Cardiac muscle cell (in vitro differentiated cells and primary cell): ENCODE data around the gene OLFML2A. TPM values are rescaled to one million over a fixed set of nuclear protein-coding genes. Genes with fewer than 3 reads are reported as not detected.

Source experiments
- DNase-seq, 2 donors: peaks; one replicate each; pipeline versions ENCODE4 v3.0.0 to v3.0.0-alpha.2; 2010 to 2017; ENCODE audit warnings: low read depth in 1 of 2, low spot score in 1 of 2
- H3K27ac ChIP-seq: fragments of 200-600 bp; sonication (generic); 2 replicates; pipeline ENCODE4 v1.5.1; 2016
- H3K27me3 ChIP-seq: fragments of 200-600 bp; sonication (generic); 2 replicates; pipeline ENCODE4 v1.6.0; 2016; ENCODE audit warnings: control low read depth
- H3K36me3 ChIP-seq: fragments of 200-600 bp; sonication (generic); 2 replicates; pipeline ENCODE4 v1.5.1; 2016; ENCODE audit warnings: control low read depth
- H3K4me1 ChIP-seq: fragments of 200-600 bp; sonication (generic); 2 replicates; pipeline ENCODE4 v1.8.1; 2017; ENCODE audit warnings: low read depth, mild to moderate bottlenecking, mixed run types
- H3K4me3 ChIP-seq: fragments of 200-600 bp; sonication (generic); 2 replicates; pipeline ENCODE4 v1.5.1; 2016; ENCODE audit warnings: mild to moderate bottlenecking
- H3K9me3 ChIP-seq: fragments of 200-600 bp; sonication (generic); 2 replicates; pipeline ENCODE4 v1.5.1; 2017; ENCODE audit warnings: low read depth, mild to moderate bottlenecking, control low read depth
- polyA plus RNA-seq: library from polyadenylated mRNA; unstranded; fragments of >200 nt; fragmentation: Nextera tagmentation; extraction: Ambion mirVana; gene quantifications from 2 replicates; pipeline ENCODE4 v1.2.1, GENCODE V29; 2016
- total RNA-seq: library from RNA; depleted of rRNA; stranded (reverse); fragments of >200 nt; gene quantifications from 2 replicates; pipeline ENCODE4 v1.2.3, GENCODE V29; 2016
- TF ChIP-seq, protein P1 (sequence below): IDR thresholded peaks from 2 replicates; pipeline ENCODE4 v1.5.1; 2012; ENCODE audit warnings: low read depth, mild to moderate bottlenecking, low read length

The OLFML2A gene
- total and polyA plus RNA-seq, 2 experiments from 2014 or later: 3.4 to 10.7 TPM

DNA sequence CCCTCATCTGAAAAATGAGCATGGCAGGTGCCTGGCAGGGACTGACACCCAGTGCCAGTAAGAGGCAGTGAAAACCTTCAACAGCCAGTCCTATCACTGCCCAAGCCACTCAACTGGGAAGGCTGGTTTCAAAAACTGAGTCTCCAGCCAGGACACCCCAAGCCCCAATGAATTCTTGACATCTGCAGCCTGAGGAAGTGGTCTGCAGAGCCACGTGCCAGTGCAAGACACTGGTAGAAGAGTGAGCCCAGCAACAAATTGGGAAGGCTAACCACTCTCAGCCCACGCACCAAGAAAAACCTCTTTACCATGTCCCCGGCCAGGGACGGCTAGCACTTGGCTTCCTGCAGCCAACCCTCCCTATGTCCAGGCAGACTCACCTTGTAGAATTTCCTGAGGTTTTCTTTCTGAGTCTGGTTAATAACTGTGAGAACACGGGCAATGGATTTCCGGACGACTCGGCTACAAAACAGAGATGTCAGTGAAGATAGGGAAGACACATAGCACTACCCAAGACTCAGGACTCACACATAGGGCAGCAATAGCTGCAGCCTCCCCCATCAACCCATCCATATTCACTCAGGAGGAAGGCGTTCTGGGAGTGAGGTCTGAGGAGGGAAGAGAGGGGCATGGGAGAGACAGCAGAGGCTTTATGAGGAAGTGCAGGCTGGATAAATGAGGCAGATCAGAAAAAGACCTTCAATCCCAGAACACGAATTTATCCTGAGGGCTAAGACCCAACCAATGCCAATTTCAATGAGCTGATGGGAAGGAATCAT, 83.1 kb downstream of the OLFML2A start:
- Histone ChIP-seq H3K27me3 (no peaks in the 10 kb centered on the region), H3K4me3 (peak overlapping the region; percentile 74), H3K27ac (peak overlapping the region; percentile 49), H3K36me3 (peaks cover 27% of the 10 kb centered on the region), H3K9me3 (no peaks in the 10 kb centered on the region), H3K4me1 (peaks cover 6% of the 10 kb centered on the region)
- TF ChIP-seq, protein P1, sequence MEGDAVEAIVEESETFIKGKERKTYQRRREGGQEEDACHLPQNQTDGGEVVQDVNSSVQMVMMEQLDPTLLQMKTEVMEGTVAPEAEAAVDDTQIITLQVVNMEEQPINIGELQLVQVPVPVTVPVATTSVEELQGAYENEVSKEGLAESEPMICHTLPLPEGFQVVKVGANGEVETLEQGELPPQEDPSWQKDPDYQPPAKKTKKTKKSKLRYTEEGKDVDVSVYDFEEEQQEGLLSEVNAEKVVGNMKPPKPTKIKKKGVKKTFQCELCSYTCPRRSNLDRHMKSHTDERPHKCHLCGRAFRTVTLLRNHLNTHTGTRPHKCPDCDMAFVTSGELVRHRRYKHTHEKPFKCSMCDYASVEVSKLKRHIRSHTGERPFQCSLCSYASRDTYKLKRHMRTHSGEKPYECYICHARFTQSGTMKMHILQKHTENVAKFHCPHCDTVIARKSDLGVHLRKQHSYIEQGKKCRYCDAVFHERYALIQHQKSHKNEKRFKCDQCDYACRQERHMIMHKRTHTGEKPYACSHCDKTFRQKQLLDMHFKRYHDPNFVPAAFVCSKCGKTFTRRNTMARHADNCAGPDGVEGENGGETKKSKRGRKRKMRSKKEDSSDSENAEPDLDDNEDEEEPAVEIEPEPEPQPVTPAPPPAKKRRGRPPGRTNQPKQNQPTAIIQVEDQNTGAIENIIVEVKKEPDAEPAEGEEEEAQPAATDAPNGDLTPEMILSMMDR: no peak
- DNase-seq: no peak

DNA sequence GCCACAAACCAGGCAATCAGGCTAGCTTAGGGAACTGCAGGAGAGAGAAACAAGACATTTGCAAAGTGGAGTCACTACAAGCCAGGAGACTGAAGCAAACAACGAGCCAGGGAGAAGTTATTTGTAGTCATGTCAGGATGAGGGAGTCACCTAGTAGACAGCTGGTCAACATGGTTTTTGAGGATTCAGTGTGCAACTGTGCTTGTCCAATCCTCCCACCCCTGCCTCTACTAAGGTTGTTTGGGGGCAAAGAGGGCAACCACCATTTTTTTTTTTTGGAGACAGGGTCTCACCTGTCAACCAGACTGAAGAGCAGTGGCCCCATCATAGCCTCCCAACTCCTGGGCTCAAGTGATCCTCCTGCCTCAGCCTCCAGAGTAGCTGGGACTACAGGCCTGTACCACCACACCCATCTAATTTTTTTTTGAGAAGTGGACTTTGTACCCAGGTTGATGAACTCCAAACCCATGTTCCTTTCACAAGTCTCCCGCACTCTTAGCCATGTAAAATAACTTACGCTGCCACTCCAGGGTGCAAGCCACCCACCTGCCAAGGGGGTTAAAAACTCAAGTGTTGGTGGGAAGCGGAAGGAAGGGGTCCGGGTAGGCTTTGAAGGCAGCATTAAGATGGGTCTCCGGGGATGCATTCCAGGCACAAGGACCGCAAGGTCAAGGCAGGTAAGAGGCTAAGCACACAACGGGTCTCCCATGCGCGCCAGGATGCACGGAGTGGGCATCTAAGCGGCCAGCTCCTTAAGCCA, 83.8 kb downstream of the OLFML2A start:
- DNase-seq: no peak
- peak overlapping the region; percentile 97 for H3K27ac ChIP-seq
- TF ChIP-seq, protein P1: no peak

DNA sequence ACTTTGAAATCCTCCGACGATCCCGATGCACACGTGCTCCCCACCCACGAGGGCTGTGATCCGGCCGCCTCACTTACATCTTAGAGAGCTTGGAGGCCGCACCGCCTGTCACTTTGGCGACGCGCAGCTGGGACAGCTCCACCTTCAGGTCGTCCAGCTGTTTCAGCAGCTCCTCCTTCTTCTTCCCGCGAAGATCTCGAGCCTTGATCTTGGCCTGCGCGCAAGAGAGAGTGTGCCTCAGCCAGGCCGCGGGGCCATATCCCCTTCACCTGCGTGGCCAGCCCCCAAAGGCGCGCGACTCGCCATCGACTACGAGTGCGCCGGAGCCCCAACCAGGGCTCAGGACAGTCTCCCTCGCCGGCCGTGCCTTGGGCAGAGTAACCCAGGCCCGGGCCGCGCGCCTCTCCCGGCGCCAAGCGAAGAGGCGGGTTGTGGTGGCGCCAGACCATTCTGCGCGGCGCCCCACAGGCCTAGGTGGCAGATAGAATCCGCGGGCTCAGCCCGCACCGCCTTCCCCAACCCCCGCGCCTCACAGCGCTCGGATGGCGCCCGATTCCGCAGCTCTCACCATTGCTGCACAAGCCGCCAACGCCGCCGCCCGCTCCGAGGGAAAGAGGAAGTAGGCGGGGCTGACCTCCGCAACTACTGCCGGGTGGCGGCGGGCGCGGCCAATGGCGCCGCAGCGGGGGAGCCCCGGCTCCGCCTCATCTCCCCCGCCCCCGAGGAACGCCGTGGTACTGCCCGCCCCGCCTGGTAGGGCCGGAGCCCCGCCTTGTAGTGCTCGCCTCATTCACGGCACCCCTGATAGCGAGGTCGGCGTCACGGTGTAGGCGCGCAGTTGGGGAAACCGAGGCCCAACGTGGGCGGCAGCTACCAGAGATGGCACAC, 84.7 kb downstream of the OLFML2A start, which contains the start of the genes ARPC5L and RPL35:
TSS of gene ARPC5L (plus strand) at position 789 of the 888 bp plus-strand sequence. CDS start 7,161 bp downstream, outside the sequence.
TSS of gene RPL35 (minus strand) at position 616 of the 888 bp plus-strand sequence. CDS start at position 571, 45 bp downstream.
- H3K4me3 ChIP-seq: peak within 1 kb of the TSS; percentile 74
- TF ChIP-seq, protein P1: peak; percentile 27
- H3K36me3 ChIP-seq: peaks cover 27% of the 10 kb centered on the region
- DNase-seq: peak; percentile 97 to 98
- peaks cover 6% of the 10 kb centered on the region for H3K4me1 ChIP-seq
- no peaks in the 10 kb centered on the region for H3K27me3 ChIP-seq
- H3K27ac ChIP-seq: peak within 1 kb of the TSS; percentile 97
- no peaks in the 10 kb centered on the region for H3K9me3 ChIP-seq

More for the DNA sequence above, 83.8 kb downstream of the OLFML2A start:
- Histone ChIP-seq H3K27me3 (no peaks in the 10 kb centered on the region), H3K4me3 (peak overlapping the region; percentile 74), H3K4me1 (peaks cover 6% of the 10 kb centered on the region), H3K36me3 (peaks cover 27% of the 10 kb centered on the region), H3K9me3 (no peaks in the 10 kb centered on the region)

DNA sequence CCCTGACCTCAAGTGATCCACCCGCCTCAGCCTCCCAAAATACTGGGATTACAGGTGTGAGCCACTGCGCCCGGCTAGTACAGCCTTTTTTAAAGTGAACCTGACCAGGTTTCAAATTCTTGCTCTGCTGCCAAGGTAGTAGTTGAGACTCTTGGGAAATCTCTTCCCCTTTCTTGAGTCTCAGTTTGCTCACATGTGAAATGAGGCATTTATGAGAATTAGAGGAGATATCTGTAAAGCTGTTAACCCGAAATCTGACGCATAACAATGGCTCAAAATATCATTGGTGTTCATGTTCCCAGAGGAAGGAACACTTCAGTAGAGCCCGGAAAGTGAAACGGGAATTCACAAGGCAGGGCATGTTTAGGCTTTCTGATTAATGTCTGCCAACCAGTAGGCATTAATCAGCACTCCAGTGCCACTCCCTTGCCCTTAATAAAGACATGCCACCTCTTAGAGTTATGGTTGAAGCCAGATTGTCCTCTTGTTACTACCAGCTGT, 86.5 kb downstream of the OLFML2A start:
- Histone ChIP-seq H3K4me1 (peaks cover 11% of the 10 kb centered on the region), H3K9me3 (no peaks in the 10 kb centered on the region), H3K36me3 (peaks cover 19% of the 10 kb centered on the region), H3K27ac (peak overlapping the region; percentile 56), H3K4me3 (no peak overlapping the region), H3K27me3 (no peaks in the 10 kb centered on the region)
- TF ChIP-seq, protein P1: no peak
- no peak for DNase-seq

Other genes starting within 250 kb of the OLFML2A start
- gene NR6A1, start 5.8 kb upstream of the OLFML2A start, total RNA-seq: 12.8 and 19.8 TPM in 2 replicates
- gene NR6A1, start 5.8 kb upstream of the OLFML2A start, polyA plus RNA-seq: 3.2 and 5.8 TPM in 2 replicates
- not detected in 2 replicates for gene WDR38, start 76.3 kb downstream of the OLFML2A start, total RNA-seq
- not detected in 2 replicates for gene WDR38, start 76.3 kb downstream of the OLFML2A start, polyA plus RNA-seq
- 2,527 and 2,996 TPM in 2 replicates for gene RPL35, start 84.8 kb downstream of the OLFML2A start, total RNA-seq
- gene RPL35, start 84.8 kb downstream of the OLFML2A start, polyA plus RNA-seq: 1,204 and 1,356 TPM in 2 replicates
- 24.3 and 36.0 TPM in 2 replicates for gene ARPC5L, start 85.0 kb downstream of the OLFML2A start, total RNA-seq
- gene ARPC5L, start 85.0 kb downstream of the OLFML2A start, polyA plus RNA-seq: 61.2 and 88.8 TPM in 2 replicates
- gene GOLGA1, start 163.9 kb downstream of the OLFML2A start, total RNA-seq: 16.2 and 21.1 TPM in 2 replicates
- gene GOLGA1, start 163.9 kb downstream of the OLFML2A start, polyA plus RNA-seq: 13.5 and 15.0 TPM in 2 replicates